Muscle layer of duodenum (tissue), 2 donors: ENCODE data around the gene IL16.
"Not testable (repeated sequence)": the region's sequence is repeated elsewhere in the genome, so short reads cannot be mapped to it uniquely, and the experiment has no call there.

ENCODE experiments used
- H3K27ac ChIP-seq: one replicate; pipeline ENCODE4 v1.7.0; 2013; ENCODE audit warnings: mild to moderate bottlenecking, low read length
- H3K27me3 ChIP-seq: one replicate; pipeline ENCODE4 v1.7.0; 2013; ENCODE audit warnings: low read depth, mild to moderate bottlenecking, control low read depth, low read length
- H3K36me3 ChIP-seq, 2 donors: one replicate each; pipeline ENCODE4 v1.7.0; 2013; ENCODE audit warnings: low read length in 2 of 2, control low read depth in 1 of 2, mild to moderate bottlenecking in 1 of 2; ENCODE audit not compliant: insufficient read depth in 2 of 2, control insufficient read depth in 1 of 2
- H3K4me1 ChIP-seq, 2 donors: one replicate each; pipeline ENCODE4 v1.7.0; 2013; ENCODE audit warnings: low read length in 2 of 2, mild to moderate bottlenecking in 2 of 2, control low read depth in 1 of 2, moderate library complexity in 1 of 2; ENCODE audit not compliant: insufficient read depth in 2 of 2, control insufficient read depth in 1 of 2
- H3K4me3 ChIP-seq, 2 donors: one replicate each; pipeline ENCODE4 v1.7.0; 2013; ENCODE audit warnings: low read length in 2 of 2, low read depth in 1 of 2, mild to moderate bottlenecking in 1 of 2
- H3K9me3 ChIP-seq, 2 donors: one replicate each; pipeline ENCODE4 v1.7.0; 2013; ENCODE audit warnings: low read length in 2 of 2, control low read depth in 1 of 2, mild to moderate bottlenecking in 1 of 2; ENCODE audit not compliant: control insufficient read depth in 1 of 2
- donor health status: healthy.

The IL16 gene

GRCh38 chr15:81335631-81336030 lies 139.0 kb downstream of the IL16 start:
- H3K9me3 ChIP-seq: no peaks in the 10 kb centered on the region
- no peak overlapping the region for H3K27ac ChIP-seq
- no peaks in the 10 kb centered on the region for H3K27me3 ChIP-seq
- H3K4me3 ChIP-seq: no peak overlapping the region
- no peaks in the 10 kb centered on the region for H3K36me3 ChIP-seq
- H3K4me1 ChIP-seq: peaks cover 6% of the 10 kb centered on the region in 2 donors

- no peaks in the 10 kb centered on the region for H3K27me3 ChIP-seq
- H3K27ac ChIP-seq: no peak overlapping the region
- no peak overlapping the region for H3K4me3 ChIP-seq
Observed at GRCh38 chr15:81336568-81336967, 139.9 kb downstream of the IL16 start.

GRCh38 chr15:81337241-81337640 lies 140.6 kb downstream of the IL16 start:
- Histone ChIP-seq H3K4me1 (peaks cover 6% of the 10 kb centered on the region in 2 donors), H3K27me3 (no peaks in the 10 kb centered on the region), H3K9me3 (no peaks in the 10 kb centered on the region), H3K4me3 (no peak overlapping the region), H3K36me3 (no peaks in the 10 kb centered on the region), H3K27ac (no peak overlapping the region)

More at GRCh38 chr15:81336568-81336967, 139.9 kb downstream of the IL16 start:
- Histone ChIP-seq H3K9me3 (no peaks in the 10 kb centered on the region), H3K4me1 (peaks cover 6% of the 10 kb centered on the region in 2 donors), H3K36me3 (no peaks in the 10 kb centered on the region)

GRCh38 chr15:81337713-81338157 lies 141.1 kb downstream of the IL16 start:
- Histone ChIP-seq H3K4me1 (peaks cover 6% of the 10 kb centered on the region in 2 donors), H3K4me3 (no peak overlapping the region), H3K27me3 (no peaks in the 10 kb centered on the region), H3K9me3 (no peaks in the 10 kb centered on the region), H3K27ac (no peak overlapping the region), H3K36me3 (no peaks in the 10 kb centered on the region)

- Histone ChIP-seq H3K4me3 (no peak overlapping the region), H3K27ac (no peak overlapping the region), H3K27me3 (no peaks in the 10 kb centered on the region), H3K36me3 (no peaks in the 10 kb centered on the region), H3K4me1 (peaks cover 6% of the 10 kb centered on the region in 2 donors), H3K9me3 (no peaks in the 10 kb centered on the region)
Observed at GRCh38 chr15:81338170-81339007, 141.7 kb downstream of the IL16 start.

GRCh38 chr15:81339321-81339720 lies 142.6 kb downstream of the IL16 start:
- Histone ChIP-seq H3K4me1 (peaks cover 6% of the 10 kb centered on the region in 2 donors), H3K36me3 (no peaks in the 10 kb centered on the region), H3K9me3 (no peaks in the 10 kb centered on the region), H3K27ac (no peak overlapping the region), H3K27me3 (no peaks in the 10 kb centered on the region), H3K4me3 (no peak overlapping the region)

GRCh38 chr15:81339851-81340250 lies 143.2 kb downstream of the IL16 start:
- Histone ChIP-seq H3K27ac (no peak overlapping the region), H3K4me3 (no peak overlapping the region)

GRCh38 chr15:81341351-81341750 lies 144.7 kb downstream of the IL16 start:
- Histone ChIP-seq H3K4me1 (peaks cover 6% of the 10 kb centered on the region in 2 donors), H3K27me3 (no peaks in the 10 kb centered on the region), H3K27ac (no peak overlapping the region), H3K9me3 (no peaks in the 10 kb centered on the region), H3K36me3 (no peaks in the 10 kb centered on the region), H3K4me3 (no peak overlapping the region)

More at GRCh38 chr15:81339851-81340250, 143.2 kb downstream of the IL16 start:
- Histone ChIP-seq H3K27me3 (no peaks in the 10 kb centered on the region), H3K9me3 (no peaks in the 10 kb centered on the region), H3K4me1 (peaks cover 6% of the 10 kb centered on the region in 2 donors), H3K36me3 (no peaks in the 10 kb centered on the region)

- H3K4me1 ChIP-seq: peaks cover 3 to 6% of the 10 kb centered on the region in 2 donors
- no peak overlapping the region for H3K27ac ChIP-seq
- no peak overlapping the region for H3K4me3 ChIP-seq
- no peaks in the 10 kb centered on the region for H3K9me3 ChIP-seq
- no peaks in the 10 kb centered on the region for H3K36me3 ChIP-seq
- H3K27me3 ChIP-seq: no peaks in the 10 kb centered on the region
Observed at GRCh38 chr15:81343371-81343770, 146.7 kb downstream of the IL16 start.

GRCh38 chr15:81346611-81347010 lies 149.9 kb downstream of the IL16 start:
- Histone ChIP-seq H3K27me3 (no peaks in the 10 kb centered on the region), H3K4me3 (no peak overlapping the region), H3K27ac (no peak overlapping the region), H3K36me3 (no peaks in the 10 kb centered on the region), H3K4me1 (no peaks in the 10 kb centered on the region), H3K9me3 (no peaks in the 10 kb centered on the region)

GRCh38 chr15:81347910-81348309 lies 151.2 kb downstream of the IL16 start:
- Histone ChIP-seq H3K27ac (no peak overlapping the region), H3K4me3 (no peak overlapping the region), H3K9me3 (no peaks in the 10 kb centered on the region), H3K27me3 (no peaks in the 10 kb centered on the region), H3K4me1 (no peaks in the 10 kb centered on the region), H3K36me3 (no peaks in the 10 kb centered on the region)

- not testable (repeated sequence) for H3K4me3 ChIP-seq, H3K9me3 ChIP-seq, H3K36me3 ChIP-seq, H3K27me3 ChIP-seq, H3K4me1 ChIP-seq, H3K27ac ChIP-seq
Observed at GRCh38 chr15:81348691-81349090, 152.0 kb downstream of the IL16 start.
